GM12878 (cell line): ENCODE data around the gene RYR2. TPM values are rescaled to one million over a fixed set of nuclear protein-coding genes. Genes with fewer than 3 reads are reported as not detected.

Source experiments
- ATAC-seq: fragments of 200-7000 bp; cut with Tn5 transposase; 3 replicates; pipeline ENCODE4 v1.9.1; 2020; ENCODE audit warnings: mild to moderate bottlenecking, moderate library complexity
- BruUV-seq: library from RNA; stranded (reverse); fragments of 400-500 nt; replicated peaks from 2 replicates; lab custom pipeline; 2021; lab: Mats Ljungman, UMichigan
- CTCF ChIA-PET: fragments of 300-600 bp; sonication (Branson Sonifier 250); formaldehyde crosslinking; extraction: SDS; loops from one replicate; lab custom pipeline; 2021; ENCODE audit warnings: inconsistent platforms; lab: Yijun Ruan, JAX
- POLR2A ChIA-PET: fragments of 350-600 bp; formaldehyde crosslinking; extraction: SDS; loops from one replicate; lab custom pipeline; 2021; ENCODE audit warnings: inconsistent platforms; lab: Charles Lee
- RAD21 ChIA-PET: fragments of 300-600 bp; sonication (Branson Sonifier 250); formaldehyde crosslinking; loops from one replicate; lab custom pipeline; 2023; ENCODE audit warnings: antibody characterized with exemption; ENCODE audit not compliant: unreplicated experiment; lab: Charles Lee
- SMC1A ChIA-PET: fragments of 300-600 bp; sonication (Branson Sonifier 250); formaldehyde crosslinking; loops from one replicate; lab custom pipeline; 2023; ENCODE audit not compliant: unreplicated experiment, uncharacterized antibody; lab: Charles Lee
- DNase-seq: peaks from one replicate; pipeline ENCODE4 v3.0.0-alpha.2; 2011; ENCODE audit warnings: low read depth, low spot score
- FAIRE-seq: peaks from 3 replicates; lab custom pipeline; 2011; peaks lifted over from hg19 to GRCh38; lab: Jason Lieb, UNC
- H2AFZ ChIP-seq: 2 replicates; pipeline ENCODE4 v1.6.0; 2011; ENCODE audit warnings: low read depth, low read length, control low read depth; ENCODE audit not compliant: control insufficient read depth
- H3K27ac ChIP-seq: 2 replicates; pipeline ENCODE4 v1.5.1; 2011; ENCODE audit warnings: control low read depth; ENCODE audit not compliant: control insufficient read depth, insufficient read depth
- H3K27me3 ChIP-seq, 2 experiments: replicated peaks in 1 of 2; 2 replicates each; pipeline versions ENCODE4 v1.6.0 to v1.6.1; 2011; ENCODE audit warnings: low read length in 1 of 2; ENCODE audit not compliant: control insufficient read depth in 2 of 2, insufficient read depth in 2 of 2
- H3K36me3 ChIP-seq, 2 experiments: 2 replicates each; pipeline ENCODE4 v1.5.1; 2011; ENCODE audit warnings: low read length in 1 of 2; ENCODE audit not compliant: control insufficient read depth in 2 of 2, insufficient read depth in 2 of 2
- H3K4me1 ChIP-seq: 2 replicates; pipeline ENCODE4 v1.6.1; 2011; ENCODE audit warnings: mild to moderate bottlenecking, low read length, moderate library complexity, mixed read lengths; ENCODE audit not compliant: control insufficient read depth, insufficient read depth
- H3K4me2 ChIP-seq: 2 replicates; pipeline ENCODE4 v1.6.0; 2011; ENCODE audit warnings: control low read depth; ENCODE audit not compliant: control insufficient read depth, insufficient read depth
- H3K4me3 ChIP-seq: fragments of 200-600 bp; sonication (generic); 2 replicates; pipeline ENCODE4 v1.5.1; 2016
- H3K79me2 ChIP-seq: 2 replicates; pipeline ENCODE4 v1.6.0; 2011; ENCODE audit warnings: low read length; ENCODE audit not compliant: control insufficient read depth, insufficient read depth
- H3K9ac ChIP-seq: 2 replicates; pipeline ENCODE4 v1.8.0; 2011; ENCODE audit warnings: low read length, control low read depth, mixed read lengths; ENCODE audit not compliant: control insufficient read depth, insufficient read depth
- H3K9me3 ChIP-seq: replicated peaks from 3 replicates; pipeline ENCODE4 v1.5.1; 2011; ENCODE audit warnings: mild to moderate bottlenecking, low read length; ENCODE audit not compliant: control insufficient read depth, insufficient read depth
- H4K20me1 ChIP-seq: 2 replicates; pipeline ENCODE4 v1.6.0; 2011; ENCODE audit not compliant: control insufficient read depth, insufficient read depth
- BCL11A ChIP-seq: IDR thresholded peaks from 2 replicates; pipeline ENCODE4 v1.6.1; 2011; ENCODE audit warnings: low read depth, low read length
- BHLHE40 ChIP-seq, 2 experiments: fragments of 450-650 bp in 1 of 2; IDR thresholded peaks; 2 replicates each; pipeline ENCODE4 v1.6.1; 2011 to 2017; ENCODE audit warnings: low read depth in 2 of 2, borderline replicate concordance in 1 of 2, improper control_type of control experiment in 1 of 2, low read length in 1 of 2, mild to moderate bottlenecking in 1 of 2
- CBX5 ChIP-seq: sonication (generic); IDR thresholded peaks from 2 replicates; pipeline ENCODE4 v1.6.1; 2016; ENCODE audit warnings: low read depth, moderate library complexity, mild to moderate bottlenecking, inconsistent platforms
- CEBPB ChIP-seq, 2 experiments: fragments of 150-350 bp in 1 of 2; IDR thresholded peaks; 2 replicates each; pipeline ENCODE4 v1.6.1; 2012 to 2014; ENCODE audit warnings: low read depth in 2 of 2, low read length in 2 of 2, borderline replicate concordance in 1 of 2, inconsistent platforms in 1 of 2
- CHD2 ChIP-seq: IDR thresholded peaks from 2 replicates; pipeline ENCODE4 v1.6.1; 2011; ENCODE audit warnings: low read depth, low read length, improper control_type of control experiment, borderline replicate concordance
- CHD4 ChIP-seq: fragments of 200-600 bp; sonication (generic); IDR thresholded peaks from 2 replicates; pipeline ENCODE4 v1.6.1; 2016; ENCODE audit warnings: mild to moderate bottlenecking
- JUNB ChIP-seq: IDR thresholded peaks from 2 replicates; pipeline ENCODE4 v1.6.1; 2016; ENCODE audit warnings: antibody characterized with exemption, mild to moderate bottlenecking
- KAT2A ChIP-seq: conservative IDR thresholded peaks from 2 replicates; pipeline ENCODE4 v1.6.1; 2011; ENCODE audit warnings: low read depth, low read length; ENCODE audit not compliant: control insufficient read depth
- MTA3 ChIP-seq: IDR thresholded peaks from 2 replicates; pipeline ENCODE4 v1.6.1; 2012; ENCODE audit warnings: low read length, inconsistent platforms, borderline replicate concordance
- NFYB ChIP-seq: IDR thresholded peaks from 2 replicates; pipeline ENCODE4 v1.6.1; 2011; ENCODE audit warnings: low read depth, mild to moderate bottlenecking, low read length, improper control_type of control experiment, moderate library complexity; ENCODE audit not compliant: insufficient read depth
- POLR2AphosphoS2 ChIP-seq: IDR thresholded peaks from 2 replicates; pipeline ENCODE4 v1.6.1; 2011; ENCODE audit warnings: low read depth, mild to moderate bottlenecking, low read length, improper control_type of control experiment, moderate library complexity
- POLR2AphosphoS5 ChIP-seq: IDR thresholded peaks from 2 replicates; pipeline ENCODE4 v1.6.1; 2011; ENCODE audit warnings: mild to moderate bottlenecking, low read length, inconsistent platforms
- RAD21 ChIP-seq: IDR thresholded peaks from 2 replicates; pipeline ENCODE4 v1.6.1; 2011; ENCODE audit warnings: mild to moderate bottlenecking, low read depth, low read length, moderate library complexity; ENCODE audit not compliant: insufficient read depth
- SIX5 ChIP-seq: IDR thresholded peaks from 2 replicates; pipeline ENCODE4 v1.6.1; 2011; ENCODE audit warnings: mild to moderate bottlenecking, low read depth, low read length, moderate library complexity; ENCODE audit not compliant: severe bottlenecking
- SMAD5 ChIP-seq: IDR thresholded peaks from 2 replicates; pipeline ENCODE4 v1.6.1; 2016; ENCODE audit warnings: antibody characterized with exemption, low read depth
- SRF ChIP-seq, 2 experiments: IDR thresholded peaks; 2 replicates each; pipeline ENCODE4 v1.6.1; 2011; ENCODE audit warnings: low read depth in 2 of 2, low read length in 2 of 2, mild to moderate bottlenecking in 1 of 2, moderate library complexity in 1 of 2
- ZNF217 ChIP-seq: fragments of 450-650 bp; IDR thresholded peaks from 2 replicates; pipeline ENCODE4 v1.6.1; 2017; ENCODE audit warnings: antibody characterized with exemption, mild to moderate bottlenecking
- WGBS: methylation state at CpG from one replicate; pipeline ENCODE4 v1.1.6; 2016; ENCODE audit warnings: low lambda C conversion rate; ENCODE audit not compliant: insufficient replicate concordance, insufficient coverage; ENCODE audit errors: missing lambda C conversion rate; 5-methylcytosine and 5-hydroxymethylcytosine counted together
- in situ Hi-C: fragments of 300-500 bp; cut with MboI; formaldehyde crosslinking; loops from 9 replicates; pipeline ENCODE4 v1.14.3; 2018; ENCODE audit warnings: mixed read lengths
- intact Hi-C: fragments of 100-400 bp; cut with micrococcal nuclease; formaldehyde crosslinking; loops from one replicate; pipeline ENCODE4 v1.14.2; 2022; ENCODE audit not compliant: unreplicated experiment
- polyA plus RNA-seq, 11 experiments: library from polyadenylated mRNA; depleted of rRNA in 4 of 11; unstranded in 6 of 11; stranded (reverse) in 5 of 11; fragments of >200 nt; fragmentation: Nextera tagmentation in 4 of 11; fragmentation: Illumina TruSeq in 1 of 11; extraction: Ambion mirVana in 4 of 11; extraction: Trizol in 1 of 11; gene quantifications; 1 replicate in 1 of 11; 2 replicates in 10 of 11; pipeline versions ENCODE4 v1.2.1 to v1.2.3, GENCODE V29; 2011 to 2016; ENCODE audit warnings: inconsistent platforms in 2 of 11, missing spikeins in 2 of 11, low read depth in 1 of 11
- total RNA-seq, 4 experiments: library from RNA; depleted of rRNA in 3 of 4; stranded (reverse); fragments of >200 nt in 3 of 4; fragmentation: Illumina TruSeq in 1 of 4; extraction: Trizol in 1 of 4; gene quantifications; 2 replicates each; pipeline versions ENCODE4 v1.2.1 to v1.2.3, GENCODE V29; 2013 to 2021
- TF ChIP-seq, protein P1 (sequence below): fragments of 450-650 bp; IDR thresholded peaks from 2 replicates; pipeline ENCODE4 v1.6.1; 2016; ENCODE audit warnings: mild to moderate bottlenecking, moderate library complexity, borderline replicate concordance

The RYR2 gene
- total and polyA plus RNA-seq, 10 of the 15 experiments (the other 5 are each of a cell fraction or from before 2014, with no cell fraction given) = 0.01 to 0.04 TPM; not detected in 8

DNA sequence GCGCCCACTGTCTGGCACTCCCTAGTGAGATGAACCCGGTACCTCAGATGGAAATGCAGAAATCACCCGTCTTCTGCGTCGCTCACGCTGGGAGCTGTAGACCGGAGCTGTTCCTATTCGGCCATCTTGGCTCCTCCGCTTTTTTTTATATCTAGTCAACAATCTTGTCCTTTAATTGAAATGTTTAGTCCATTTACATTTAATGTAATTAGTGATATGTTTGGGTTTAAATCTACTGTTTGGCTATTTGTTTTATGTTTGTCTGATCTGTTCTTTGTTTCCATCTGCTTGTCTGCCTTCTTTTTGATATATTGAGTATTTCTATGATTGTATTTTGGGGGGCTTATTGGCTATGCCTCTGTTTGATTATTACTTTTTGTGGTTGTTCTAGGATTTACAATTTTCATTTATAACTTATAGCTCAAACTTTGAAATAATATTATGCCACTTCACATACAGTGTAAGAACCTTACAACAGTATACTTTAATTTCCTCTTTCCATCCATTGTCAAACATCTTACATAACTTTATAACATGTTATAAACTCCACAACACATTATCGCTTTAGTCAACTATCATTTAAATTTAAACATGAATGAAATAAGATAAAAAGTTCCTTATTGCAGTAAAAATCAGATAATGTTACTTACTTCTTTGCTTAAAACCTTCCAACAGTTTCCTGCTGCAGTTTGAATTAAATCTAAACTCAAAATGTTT is 16.5 kb upstream of the RYR2 start (continued):
- no peak for TF ChIP-seq BHLHE40 (IDR thresholded peaks at IDR 0.05; ENCODE audit: borderline replicate concordance in 1 of 2, low read depth in 2 of 2, low read length in 1 of 2)
- TF ChIP-seq POLR2AphosphoS2 = no peak

DNA sequence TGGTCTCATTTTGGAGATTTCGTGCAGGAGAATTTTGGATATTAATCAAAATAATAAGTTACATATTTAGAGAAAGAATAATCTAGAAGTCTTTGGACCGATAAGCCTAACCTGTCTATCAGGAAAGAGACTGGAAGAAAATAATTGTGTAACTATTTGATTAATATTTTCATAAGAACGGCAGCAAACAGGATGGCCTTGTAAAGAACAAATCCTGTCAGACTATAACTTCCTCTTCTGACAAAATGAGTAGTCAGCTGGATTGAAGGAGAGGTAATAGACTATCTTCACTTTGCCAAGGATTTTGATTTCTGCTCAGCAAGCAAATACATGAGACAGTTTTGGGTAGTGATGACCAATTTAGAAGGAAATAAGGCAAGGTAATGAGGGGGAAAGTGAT is 12.7 kb upstream of the RYR2 start:
- in situ Hi-C loops = no loop called here
- TF ChIP-seq BCL11A = no peak
- TF ChIP-seq CHD4 = no peak
- no peak for TF ChIP-seq SIX5
- TF ChIP-seq CEBPB (IDR thresholded peaks at IDR 0.05; ENCODE audit: borderline replicate concordance in 1 of 2, low read depth in 2 of 2, low read length in 2 of 2) = no peak
- no peak for TF ChIP-seq ZNF217
- no peak for TF ChIP-seq CBX5
- no peak for TF ChIP-seq JUNB
- TF ChIP-seq RAD21 = no peak
- no peak for TF ChIP-seq CHD2
- TF ChIP-seq MTA3 = no peak
- no peak for TF ChIP-seq KAT2A
- TF ChIP-seq POLR2AphosphoS5 = no peak
- no peak for TF ChIP-seq SRF (IDR thresholded peaks at IDR 0.05; ENCODE audit: low read depth in 2 of 2, low read length in 2 of 2)
- TF ChIP-seq NFYB = no peak
- TF ChIP-seq SMAD5 = no peak
- TF ChIP-seq, protein P1, sequence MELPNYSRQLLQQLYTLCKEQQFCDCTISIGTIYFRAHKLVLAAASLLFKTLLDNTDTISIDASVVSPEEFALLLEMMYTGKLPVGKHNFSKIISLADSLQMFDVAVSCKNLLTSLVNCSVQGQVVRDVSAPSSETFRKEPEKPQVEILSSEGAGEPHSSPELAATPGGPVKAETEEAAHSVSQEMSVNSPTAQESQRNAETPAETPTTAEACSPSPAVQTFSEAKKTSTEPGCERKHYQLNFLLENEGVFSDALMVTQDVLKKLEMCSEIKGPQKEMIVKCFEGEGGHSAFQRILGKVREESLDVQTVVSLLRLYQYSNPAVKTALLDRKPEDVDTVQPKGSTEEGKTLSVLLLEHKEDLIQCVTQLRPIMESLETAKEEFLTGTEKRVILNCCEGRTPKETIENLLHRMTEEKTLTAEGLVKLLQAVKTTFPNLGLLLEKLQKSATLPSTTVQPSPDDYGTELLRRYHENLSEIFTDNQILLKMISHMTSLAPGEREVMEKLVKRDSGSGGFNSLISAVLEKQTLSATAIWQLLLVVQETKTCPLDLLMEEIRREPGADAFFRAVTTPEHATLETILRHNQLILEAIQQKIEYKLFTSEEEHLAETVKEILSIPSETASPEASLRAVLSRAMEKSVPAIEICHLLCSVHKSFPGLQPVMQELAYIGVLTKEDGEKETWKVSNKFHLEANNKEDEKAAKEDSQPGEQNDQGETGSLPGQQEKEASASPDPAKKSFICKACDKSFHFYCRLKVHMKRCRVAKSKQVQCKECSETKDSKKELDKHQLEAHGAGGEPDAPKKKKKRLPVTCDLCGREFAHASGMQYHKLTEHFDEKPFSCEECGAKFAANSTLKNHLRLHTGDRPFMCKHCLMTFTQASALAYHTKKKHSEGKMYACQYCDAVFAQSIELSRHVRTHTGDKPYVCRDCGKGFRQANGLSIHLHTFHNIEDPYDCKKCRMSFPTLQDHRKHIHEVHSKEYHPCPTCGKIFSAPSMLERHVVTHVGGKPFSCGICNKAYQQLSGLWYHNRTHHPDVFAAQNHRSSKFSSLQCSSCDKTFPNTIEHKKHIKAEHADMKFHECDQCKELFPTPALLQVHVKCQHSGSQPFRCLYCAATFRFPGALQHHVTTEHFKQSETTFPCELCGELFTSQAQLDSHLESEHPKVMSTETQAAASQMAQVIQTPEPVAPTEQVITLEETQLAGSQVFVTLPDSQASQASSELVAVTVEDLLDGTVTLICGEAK = no peak
- H3K79me2 ChIP-seq = no peaks in the 10 kb centered on the region

More for the DNA sequence above, 12.7 kb upstream of the RYR2 start:
- no peaks in the 10 kb centered on the region; a peak in 1 of 4 replicates for H3K27me3 ChIP-seq
- no peak for FAIRE-seq
- intact Hi-C loops = no loop called here
- H3K9ac ChIP-seq = no peak overlapping the region
- DNase-seq = no peak
- ChIA-PET RAD21 (no interaction called here), SMC1A (no interaction called here), POLR2A (no interaction called here), CTCF (no interaction called here)
- H4K20me1 ChIP-seq = no peaks in the 10 kb centered on the region
- BruUV-seq = no TSS peak
- no peaks in the 10 kb centered on the region for H3K4me1 ChIP-seq
- H3K9me3 ChIP-seq = no peaks in the 10 kb centered on the region
- H3K4me2 ChIP-seq = no peak overlapping the region
- ATAC-seq = no peak
- no peak overlapping the region for H2AFZ ChIP-seq
- no peaks in the 10 kb centered on the region for H3K36me3 ChIP-seq
- WGBS = 19% methylated on average over 3 of the region's 3 CpGs
- H3K27ac ChIP-seq = no peak overlapping the region
- no peak overlapping the region for H3K4me3 ChIP-seq
